NCI-H2107 (cell line): ENCODE data around the gene MORF4L2.

Experiments
- DNase-seq: peaks from one replicate; lab custom pipeline; 2025; lab: John Stamatoyannopoulos, UW

The MORF4L2 gene

DNA sequence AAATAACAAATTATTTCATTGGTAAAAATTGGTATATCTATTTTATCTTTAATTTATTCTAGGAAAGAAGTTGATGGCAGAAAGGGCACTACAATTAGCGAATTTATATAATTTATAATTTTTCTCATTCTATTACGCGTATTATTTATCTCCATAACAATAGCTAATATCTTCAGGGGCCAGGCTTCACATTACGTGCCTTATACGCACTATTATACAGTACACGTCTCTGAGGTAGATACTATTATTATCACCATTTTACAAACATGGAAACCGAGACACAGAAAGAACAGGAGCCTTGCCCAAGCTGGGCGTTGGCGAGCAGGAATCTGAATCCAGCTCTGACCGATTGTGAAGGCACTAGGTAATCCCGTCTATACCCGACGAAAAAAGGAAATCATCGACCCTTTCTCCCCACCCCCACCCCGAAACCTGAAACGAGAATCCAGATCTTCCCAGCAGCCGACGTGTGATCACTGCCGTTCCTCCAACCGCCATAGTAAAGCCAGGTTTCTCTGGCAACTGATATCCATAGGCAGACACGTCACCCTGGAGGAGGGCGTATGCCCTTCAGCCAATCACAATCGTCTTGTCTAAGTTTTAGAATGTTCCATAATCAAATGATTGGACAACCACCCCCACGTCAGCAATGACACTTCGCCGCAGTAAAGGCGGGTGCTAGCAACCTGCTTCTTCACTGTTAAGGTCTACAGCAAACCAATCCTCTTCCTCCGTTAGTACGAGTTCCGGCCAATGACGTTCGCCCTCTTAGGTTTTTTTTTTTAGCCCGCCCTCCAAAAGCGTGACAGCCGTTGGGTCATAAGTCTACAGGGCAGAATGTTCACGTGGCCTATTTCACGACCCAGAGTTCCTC is at the start of gene MORF4L2:
Gene MORF4L2, minus strand, starts transcription at position 501 of the 874 bp plus-strand sequence. CDS start 9,672 bp downstream, outside the sequence.
- DNase-seq, result peak; percentile 94

- no peak for DNase-seq
These were observed 47.7 kb upstream of the MORF4L2 start for GRCh38 chrX:103734125-103734760.

- no peak for DNase-seq
These were observed 46.5 kb upstream of the MORF4L2 start for GRCh38 chrX:103733017-103733416.

GRCh38 chrX:103730796-103731493 is 44.4 kb upstream of the MORF4L2 start:
- peak; percentile 57 for DNase-seq

- no peak for DNase-seq
These were observed 43.8 kb upstream of the MORF4L2 start for GRCh38 chrX:103730147-103730795.

GRCh38 chrX:103729015-103729414 is 42.5 kb upstream of the MORF4L2 start:
- no peak for DNase-seq

DNA sequence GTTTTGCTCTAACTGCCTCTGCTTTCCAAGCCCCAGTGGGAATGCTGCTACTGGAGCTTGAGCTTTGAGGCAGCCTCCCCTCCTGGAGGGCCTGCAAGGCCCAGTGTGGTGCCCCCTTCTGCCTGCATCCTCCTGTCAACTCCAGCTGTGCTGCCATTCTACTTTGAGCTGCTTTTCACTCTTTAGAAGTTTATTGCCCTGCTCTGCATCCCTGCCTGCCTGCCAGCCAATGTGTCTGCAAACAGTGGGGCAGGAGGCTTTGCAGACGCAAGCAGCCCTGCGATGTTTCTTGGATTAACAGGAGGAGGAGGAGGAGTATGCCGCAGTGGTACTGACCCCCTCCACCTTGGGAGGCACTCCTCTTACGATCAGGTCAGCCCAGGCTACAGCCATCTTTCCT is 40.6 kb upstream of the MORF4L2 start:
- no peak for DNase-seq

DNA sequence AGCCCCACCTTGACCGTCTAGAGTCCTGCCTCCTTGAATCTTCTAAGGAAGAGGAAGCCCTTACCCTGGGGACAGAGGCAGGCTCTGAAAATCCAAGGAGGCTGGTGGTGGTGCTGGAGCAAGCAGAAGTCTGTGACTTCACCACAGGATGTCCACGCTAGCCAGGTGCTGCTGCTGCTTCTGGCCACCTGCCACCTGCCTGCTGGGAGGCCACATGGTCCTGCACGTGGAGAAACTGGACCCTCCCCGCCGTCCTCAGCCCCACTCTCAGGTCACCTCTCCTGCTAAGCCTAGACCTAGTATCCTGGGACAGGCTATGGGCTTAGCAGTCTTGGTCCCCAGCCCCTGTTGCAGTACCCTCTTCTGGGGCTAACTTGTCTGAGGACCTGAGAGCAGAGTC is 40.0 kb upstream of the MORF4L2 start:
- DNase-seq, result no peak

GRCh38 chrX:103722505-103722904 is 36.0 kb upstream of the MORF4L2 start:
- no peak for DNase-seq

- DNase-seq, result no peak
These were observed 31.6 kb upstream of the MORF4L2 start for GRCh38 chrX:103718120-103718519.

GRCh38 chrX:103716962-103717361 is 30.5 kb upstream of the MORF4L2 start:
- no peak for DNase-seq

DNA sequence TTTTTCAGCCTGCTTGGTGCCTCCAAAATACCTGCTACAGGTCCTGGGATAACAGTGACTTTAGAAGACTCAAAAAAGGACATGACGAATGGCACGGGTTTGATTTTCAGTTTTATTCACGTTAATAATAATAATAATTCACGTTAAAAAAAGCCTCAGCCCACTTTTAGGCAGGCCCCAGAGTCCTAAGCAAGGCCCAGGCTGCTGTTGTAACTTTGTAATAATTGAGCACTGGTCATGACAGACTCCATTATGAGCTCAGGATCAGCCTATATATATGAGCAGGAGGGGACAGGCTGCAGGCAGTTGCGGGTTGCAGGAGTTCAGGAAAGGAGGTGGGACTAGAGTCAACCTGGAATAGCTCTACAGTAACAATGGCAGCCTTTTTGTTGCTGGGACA is 24.1 kb upstream of the MORF4L2 start, which contains the start of gene TMEM31:
Gene TMEM31, plus strand, starts transcription at position 301 of the 400 bp plus-strand sequence. CDS start 1,350 bp downstream, outside the sequence.
- DNase-seq, result no peak

- DNase-seq, result no peak
These were observed 18.4 kb upstream of the MORF4L2 start for GRCh38 chrX:103704863-103705262.

DNA sequence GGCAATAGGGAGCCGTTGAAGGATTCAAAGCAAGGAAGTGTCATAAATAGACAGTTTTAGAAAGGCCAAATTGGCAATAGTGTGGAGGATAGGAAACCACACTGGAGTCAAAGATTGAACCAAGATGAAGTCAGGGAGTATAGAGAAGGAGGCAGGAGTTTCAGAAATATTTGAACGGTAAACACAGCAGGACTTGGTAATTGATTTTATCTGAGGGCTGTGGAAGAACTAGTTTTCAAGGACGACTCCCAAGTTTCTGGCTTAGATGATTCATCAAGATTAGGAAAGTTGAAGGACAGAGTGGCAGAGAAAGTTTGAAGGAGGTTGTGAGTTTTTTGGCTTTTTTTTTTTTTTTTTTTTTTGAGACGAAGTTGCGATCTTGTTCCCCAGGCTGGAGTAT is 12.7 kb upstream of the MORF4L2 start:
- no peak for DNase-seq

DNA sequence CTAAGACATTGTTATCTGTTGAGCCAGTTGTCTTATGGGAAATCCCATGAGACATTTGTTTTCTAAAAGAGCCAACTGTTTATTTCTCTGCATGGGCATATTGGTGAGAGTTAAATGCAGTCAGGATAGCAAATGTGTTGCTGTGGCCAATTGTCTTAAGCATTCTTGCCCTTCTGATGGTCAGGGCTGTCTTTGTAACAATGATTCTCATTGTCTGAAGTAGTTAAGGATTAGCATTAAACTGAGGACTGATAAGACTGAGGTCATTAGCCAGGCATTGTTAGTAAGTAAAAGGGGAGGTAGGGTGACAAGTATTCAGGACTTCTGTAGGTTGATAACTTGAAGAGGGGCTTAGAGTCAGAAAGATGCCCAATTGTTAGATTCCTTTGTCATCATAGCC is 11.2 kb upstream of the MORF4L2 start:
- DNase-seq, result no peak

DNA sequence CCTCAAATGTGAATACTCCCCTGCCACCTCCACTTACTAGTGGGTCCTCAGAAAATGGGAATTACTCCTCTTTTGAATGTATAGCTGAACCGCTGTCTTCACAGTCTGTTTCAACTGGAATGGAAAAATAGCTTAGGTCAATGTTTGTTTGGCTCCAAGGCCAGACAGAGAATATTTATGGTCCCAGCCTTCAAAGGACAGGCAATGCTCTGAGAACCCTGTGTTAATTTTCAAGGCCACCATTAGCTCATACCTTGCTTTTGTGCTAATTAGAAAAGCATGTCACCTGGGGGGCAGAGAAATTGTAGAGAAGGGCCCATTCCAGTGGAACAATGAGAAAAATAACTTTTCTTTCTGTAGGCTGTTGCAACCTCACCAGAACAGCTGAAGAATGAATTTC is 4.6 kb upstream of the MORF4L2 start:
- DNase-seq, result no peak

- peak; percentile 8 for DNase-seq
These were observed 2.4 kb upstream of the MORF4L2 start for GRCh38 chrX:103688946-103689345.

- peak; percentile 72 for DNase-seq
These were observed 1.2 kb upstream of the MORF4L2 start for GRCh38 chrX:103687696-103688201.

DNA sequence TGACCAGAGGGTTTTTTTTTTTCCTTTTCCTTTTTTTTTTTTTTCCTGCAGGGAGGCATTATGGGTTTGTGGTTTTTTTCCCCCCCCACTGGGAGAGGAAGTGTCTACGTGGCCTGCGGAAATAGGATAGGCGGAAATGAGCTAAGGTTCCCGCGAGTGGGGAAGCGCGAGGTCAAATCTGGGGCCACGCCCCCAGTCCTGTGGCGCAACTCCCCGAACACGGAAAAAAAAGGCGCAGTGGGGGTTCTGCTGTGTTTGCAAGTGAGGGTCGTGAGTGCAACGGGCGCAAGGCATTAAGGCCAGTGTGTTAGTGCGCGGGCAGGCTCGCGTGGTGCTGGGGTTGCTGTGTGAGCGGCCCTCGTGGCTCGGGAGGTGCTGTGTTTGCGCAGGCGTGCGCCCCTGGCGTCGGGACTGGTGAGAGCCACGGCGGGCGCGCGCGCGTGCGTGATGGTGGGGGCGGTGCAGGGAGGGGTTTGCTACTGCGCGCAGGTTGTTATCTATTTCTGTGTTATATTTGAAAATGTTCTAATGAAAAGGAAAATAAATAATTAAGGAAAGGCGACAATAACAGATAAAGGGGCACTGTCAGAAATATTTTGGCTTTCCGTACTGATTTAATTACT is 685 bp upstream of the MORF4L2 start:
- peak; percentile 92 for DNase-seq

DNA sequence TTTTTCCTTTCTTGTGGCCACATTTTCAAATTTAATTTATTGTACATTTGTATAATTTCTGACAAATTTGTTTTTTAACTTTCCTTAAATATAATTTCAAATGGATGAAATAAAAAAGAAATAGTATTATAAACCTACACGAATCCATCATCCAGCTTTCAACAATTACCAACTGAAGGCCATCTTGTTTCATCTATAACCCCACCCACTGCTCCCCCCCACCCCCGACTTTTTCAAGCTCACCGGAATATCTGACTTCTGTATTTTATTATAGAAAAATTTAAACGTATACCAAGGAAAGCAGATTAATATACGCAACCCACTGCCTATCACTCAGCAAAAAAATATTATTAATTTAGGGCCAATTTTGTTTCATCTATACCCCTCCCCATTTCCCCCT is 1.1 kb downstream of the MORF4L2 start:
- DNase-seq, result no peak

GRCh38 chrX:103681443-103681842 is 5.1 kb downstream of the MORF4L2 start:
- no peak for DNase-seq
